Neural cell (in vitro differentiated cells): ENCODE data around the gene SNX20. TPM values are rescaled to one million over a fixed set of nuclear protein-coding genes. Genes with fewer than 3 reads are reported as not detected.
A peak's percentile ranks its signal among the peaks of the same experiment; 100 is the strongest.

ENCODE experiments used
- H2AFZ ChIP-seq: fragments of 200-600, 300-800 bp; sonication (generic), shearing (Covaris generic); 2 replicates; pipeline ENCODE4 v1.6.0; 2014; ENCODE audit warnings: low read depth, mild to moderate bottlenecking, antibody characterized with exemption, low read length, moderate library complexity
- H3F3A ChIP-seq: fragments of 200-600 bp; shearing (Covaris generic); 2 replicates; pipeline ENCODE4 v1.6.1; 2016; ENCODE audit warnings: mild to moderate bottlenecking, moderate library complexity, mixed read lengths, antibody characterized with exemption, low read length; ENCODE audit not compliant: insufficient read depth, poor library complexity, severe bottlenecking
- H3K27ac ChIP-seq: fragments of 200-600, 300-800 bp; sonication (generic), shearing (Covaris generic); 2 replicates; pipeline ENCODE4 v1.5.1; 2014; ENCODE audit warnings: mild to moderate bottlenecking, low read length, moderate library complexity
- H3K27me3 ChIP-seq: fragments of 300-800, 200-600 bp; sonication (generic), shearing (Covaris generic); 2 replicates; pipeline ENCODE4 v1.6.0; 2014; ENCODE audit warnings: mild to moderate bottlenecking, low read depth, low read length, moderate library complexity; ENCODE audit not compliant: insufficient read depth
- H3K36me3 ChIP-seq: fragments of 300-800, 200-600 bp; sonication (generic), shearing (Covaris generic); 2 replicates; pipeline ENCODE4 v1.5.1; 2014; ENCODE audit warnings: mild to moderate bottlenecking, antibody characterized with exemption, low read length, moderate library complexity; ENCODE audit not compliant: insufficient read depth
- H3K4me2 ChIP-seq: fragments of 300-800, 200-600 bp; sonication (generic), shearing (Covaris generic); 2 replicates; pipeline ENCODE4 v1.6.0; 2014; ENCODE audit warnings: mild to moderate bottlenecking, low read length
- H3K4me3 ChIP-seq: fragments of 300-800, 200-600 bp; sonication (generic), shearing (Covaris generic); 2 replicates; pipeline ENCODE4 v1.5.1; 2014; ENCODE audit warnings: mild to moderate bottlenecking, low read length, moderate library complexity
- H3K79me2 ChIP-seq: fragments of 200-600 bp; shearing (Covaris generic); replicated peaks from 2 replicates; pipeline ENCODE4 v1.6.0; 2014; ENCODE audit warnings: mild to moderate bottlenecking, low read length, moderate library complexity; ENCODE audit not compliant: insufficient read depth
- H3K9ac ChIP-seq: fragments of 300-800, 200-600 bp; sonication (generic), shearing (Covaris generic); 2 replicates; pipeline ENCODE4 v1.6.1; 2016; ENCODE audit warnings: mild to moderate bottlenecking, low read length, mixed read lengths
- H3K9me2 ChIP-seq: fragments of 200-600 bp; shearing (Covaris generic); 2 replicates; pipeline ENCODE4 v1.6.1; 2016; ENCODE audit warnings: mild to moderate bottlenecking, low read length, mixed read lengths; ENCODE audit not compliant: insufficient read depth
- H3K9me3 ChIP-seq: fragments of 200-600, 300-800 bp; sonication (generic), shearing (Covaris generic); 2 replicates; pipeline ENCODE4 v1.6.1; 2016; ENCODE audit warnings: mild to moderate bottlenecking, mixed run types, low read length, moderate library complexity, mixed read lengths
- H4K20me1 ChIP-seq: fragments of 200-600 bp; shearing (Covaris generic); 2 replicates; pipeline ENCODE4 v1.6.1; 2016; ENCODE audit warnings: mild to moderate bottlenecking, mixed run types; ENCODE audit not compliant: insufficient read depth
- EP300 ChIP-seq: fragments of 450-650 bp; conservative IDR thresholded peaks from 2 replicates; pipeline ENCODE4 v1.6.1; 2014; ENCODE audit warnings: antibody characterized with exemption, mild to moderate bottlenecking, moderate library complexity; ENCODE audit not compliant: poor library complexity, severe bottlenecking
- EZH2 ChIP-seq: fragments of 200-600, 300-800 bp; shearing (Covaris generic), sonication (generic); IDR thresholded peaks from 2 replicates; pipeline ENCODE4 v1.6.1; 2014; ENCODE audit warnings: antibody characterized with exemption, low read length, borderline replicate concordance, mild to moderate bottlenecking; ENCODE audit not compliant: insufficient read depth, poor library complexity, severe bottlenecking
- MXI1 ChIP-seq: fragments of 450-650 bp; conservative IDR thresholded peaks from 2 replicates; pipeline ENCODE4 v1.6.1; 2014; ENCODE audit warnings: antibody characterized with exemption, mild to moderate bottlenecking; ENCODE audit not compliant: poor library complexity, severe bottlenecking
- POLR2AphosphoS5 ChIP-seq: IDR thresholded peaks from 2 replicates; pipeline ENCODE4 v1.6.1; 2012
- RAD21 ChIP-seq: fragments of 450-650 bp; conservative IDR thresholded peaks from 2 replicates; pipeline ENCODE4 v1.6.1; 2014; ENCODE audit warnings: antibody characterized with exemption, mild to moderate bottlenecking, moderate library complexity
- SMC3 ChIP-seq: fragments of 450-650 bp; conservative IDR thresholded peaks from 2 replicates; pipeline ENCODE4 v1.6.1; 2014; ENCODE audit warnings: antibody characterized with exemption, mild to moderate bottlenecking, moderate library complexity; ENCODE audit not compliant: poor library complexity
- TAF1 ChIP-seq: IDR thresholded peaks from 2 replicates; pipeline ENCODE4 v1.6.1; 2012; ENCODE audit warnings: low read depth
- polyA plus RNA-seq: library from polyadenylated mRNA; depleted of rRNA; stranded (reverse); fragments of >200 nt; gene quantifications from 2 replicates; pipeline ENCODE4 v1.2.3, GENCODE V29; 2014
- TF ChIP-seq, protein P1 (sequence below): IDR thresholded peaks from 2 replicates; pipeline ENCODE4 v1.6.1; 2012; ENCODE audit warnings: borderline replicate concordance
- TF ChIP-seq, protein P2 (sequence below): fragments of 450-650 bp; IDR thresholded peaks from 2 replicates; pipeline ENCODE4 v1.5.1; 2014; ENCODE audit warnings: antibody characterized with exemption, mild to moderate bottlenecking, moderate library complexity; ENCODE audit not compliant: poor library complexity, severe bottlenecking

Gene SNX20
- polyA plus RNA-seq, 1 donor from 2014 or later, result not detected

DNA sequence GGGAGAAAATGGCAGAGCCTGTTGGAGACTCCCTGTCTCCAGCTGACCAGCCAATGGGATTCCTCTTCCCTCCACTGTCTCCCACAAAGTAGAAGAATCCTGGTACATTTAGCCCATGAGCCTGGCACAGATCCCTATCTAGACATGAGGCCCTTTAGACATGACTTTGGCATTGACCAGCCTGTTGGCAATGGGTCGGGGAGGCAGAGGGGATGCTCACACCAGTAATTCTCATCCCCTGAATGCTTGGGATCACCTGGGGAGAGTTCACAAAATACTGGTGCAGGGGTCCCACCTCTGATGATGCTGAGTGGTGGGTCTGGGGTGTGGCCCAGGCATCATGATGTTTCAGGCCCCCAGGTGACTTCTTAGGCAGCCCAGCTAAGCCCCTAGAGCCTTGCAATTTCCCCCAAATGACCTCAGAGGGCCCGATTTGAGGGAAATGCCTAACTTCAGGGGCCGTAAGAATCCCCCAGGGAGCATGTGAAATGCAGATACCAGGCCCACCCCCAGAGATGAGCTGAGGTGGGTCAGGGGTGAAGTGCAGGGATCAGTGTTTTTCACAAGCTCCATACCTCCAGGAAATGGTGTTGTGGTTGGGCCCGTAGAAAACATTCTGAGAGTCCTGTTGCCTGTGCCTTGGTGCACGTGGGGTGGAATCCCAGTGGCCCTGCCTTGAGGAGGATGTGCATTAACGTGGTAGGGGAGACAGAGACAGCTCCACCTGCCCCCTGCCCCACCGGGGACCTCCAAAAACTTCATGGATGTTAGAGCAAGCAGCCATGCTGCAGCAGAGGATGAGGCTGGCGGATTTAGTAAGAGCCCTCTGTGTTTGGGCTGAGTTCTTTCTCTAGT lies 42.1 kb downstream of the SNX20 start:
- TF ChIP-seq EZH2 (no peak), EP300 (no peak), MXI1 (no peak), RAD21 (no peak), TAF1 (no peak), POLR2AphosphoS5 (no peak)
- TF ChIP-seq, protein P1, sequence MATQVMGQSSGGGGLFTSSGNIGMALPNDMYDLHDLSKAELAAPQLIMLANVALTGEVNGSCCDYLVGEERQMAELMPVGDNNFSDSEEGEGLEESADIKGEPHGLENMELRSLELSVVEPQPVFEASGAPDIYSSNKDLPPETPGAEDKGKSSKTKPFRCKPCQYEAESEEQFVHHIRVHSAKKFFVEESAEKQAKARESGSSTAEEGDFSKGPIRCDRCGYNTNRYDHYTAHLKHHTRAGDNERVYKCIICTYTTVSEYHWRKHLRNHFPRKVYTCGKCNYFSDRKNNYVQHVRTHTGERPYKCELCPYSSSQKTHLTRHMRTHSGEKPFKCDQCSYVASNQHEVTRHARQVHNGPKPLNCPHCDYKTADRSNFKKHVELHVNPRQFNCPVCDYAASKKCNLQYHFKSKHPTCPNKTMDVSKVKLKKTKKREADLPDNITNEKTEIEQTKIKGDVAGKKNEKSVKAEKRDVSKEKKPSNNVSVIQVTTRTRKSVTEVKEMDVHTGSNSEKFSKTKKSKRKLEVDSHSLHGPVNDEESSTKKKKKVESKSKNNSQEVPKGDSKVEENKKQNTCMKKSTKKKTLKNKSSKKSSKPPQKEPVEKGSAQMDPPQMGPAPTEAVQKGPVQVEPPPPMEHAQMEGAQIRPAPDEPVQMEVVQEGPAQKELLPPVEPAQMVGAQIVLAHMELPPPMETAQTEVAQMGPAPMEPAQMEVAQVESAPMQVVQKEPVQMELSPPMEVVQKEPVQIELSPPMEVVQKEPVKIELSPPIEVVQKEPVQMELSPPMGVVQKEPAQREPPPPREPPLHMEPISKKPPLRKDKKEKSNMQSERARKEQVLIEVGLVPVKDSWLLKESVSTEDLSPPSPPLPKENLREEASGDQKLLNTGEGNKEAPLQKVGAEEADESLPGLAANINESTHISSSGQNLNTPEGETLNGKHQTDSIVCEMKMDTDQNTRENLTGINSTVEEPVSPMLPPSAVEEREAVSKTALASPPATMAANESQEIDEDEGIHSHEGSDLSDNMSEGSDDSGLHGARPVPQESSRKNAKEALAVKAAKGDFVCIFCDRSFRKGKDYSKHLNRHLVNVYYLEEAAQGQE, result no peak
- Histone ChIP-seq H2AFZ (no peak overlapping the region), H3K79me2 (no peaks in the 10 kb centered on the region), H3K27ac (no peak overlapping the region), H3K4me2 (no peak overlapping the region), H3K27me3 (no peaks in the 10 kb centered on the region), H3K9ac (no peak overlapping the region), H3F3A (no peaks in the 10 kb centered on the region), H4K20me1 (no peaks in the 10 kb centered on the region), H3K36me3 (no peaks in the 10 kb centered on the region), H3K9me3 (no peaks in the 10 kb centered on the region), H3K9me2 (no peaks in the 10 kb centered on the region), H3K4me3 (no peak overlapping the region)

DNA sequence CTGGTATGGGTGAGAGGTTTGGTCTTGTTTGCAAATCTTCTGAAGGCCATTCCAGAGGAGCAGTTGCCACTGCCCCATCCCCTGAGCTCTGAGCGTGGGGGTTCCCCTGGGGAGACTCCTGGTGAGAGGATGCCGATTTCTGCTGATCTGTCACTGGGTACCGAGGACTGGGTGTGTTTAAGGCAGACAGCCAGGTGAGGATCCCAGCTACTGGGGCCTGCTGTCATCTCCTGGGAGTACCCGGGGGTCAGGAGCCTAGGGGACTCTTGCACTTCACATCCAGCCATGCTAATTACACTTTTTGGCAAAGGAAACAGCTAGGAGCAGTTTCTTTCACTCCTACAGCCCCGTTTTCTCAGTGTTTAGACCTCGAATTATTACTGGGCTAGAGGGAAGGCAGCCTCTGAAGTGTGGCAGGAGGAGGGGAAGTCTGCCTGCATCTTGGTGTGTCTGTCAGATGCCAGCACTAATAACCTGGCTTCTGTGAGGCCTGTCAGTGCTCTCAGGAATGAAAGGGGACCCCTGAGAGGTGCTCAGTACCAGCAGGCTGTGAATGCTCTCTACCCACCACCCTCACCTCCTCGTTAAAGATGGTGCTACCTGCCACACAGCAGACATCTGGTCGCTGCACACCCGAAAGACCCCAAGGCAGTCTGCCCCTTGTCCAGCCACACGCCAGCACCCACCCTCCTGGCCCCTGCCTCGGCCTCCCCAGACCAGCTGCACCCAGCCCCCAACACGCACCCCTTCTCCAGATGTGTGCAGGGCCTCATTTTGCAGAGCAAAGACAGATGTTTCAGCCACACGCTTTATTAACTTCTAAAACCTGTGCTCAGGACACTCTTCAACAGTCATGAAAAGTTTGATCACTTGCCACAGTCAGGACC lies 43.2 kb downstream of the SNX20 start:
- Histone ChIP-seq H3K4me2 (peak overlapping the region; percentile 25), H3K27ac (peak overlapping the region; percentile 58)

More for the DNA sequence above, 43.2 kb downstream of the SNX20 start:
- H4K20me1 ChIP-seq, result no peaks in the 10 kb centered on the region
- H3K9me2 ChIP-seq, result no peaks in the 10 kb centered on the region
- no peaks in the 10 kb centered on the region for H3K36me3 ChIP-seq
- no peaks in the 10 kb centered on the region for H3K79me2 ChIP-seq
- peak overlapping the region; percentile 25 for H3K4me3 ChIP-seq
- H3K27me3 ChIP-seq, result no peaks in the 10 kb centered on the region
- peak overlapping the region; percentile 38 for H3K9ac ChIP-seq
- TF ChIP-seq, protein P2, sequence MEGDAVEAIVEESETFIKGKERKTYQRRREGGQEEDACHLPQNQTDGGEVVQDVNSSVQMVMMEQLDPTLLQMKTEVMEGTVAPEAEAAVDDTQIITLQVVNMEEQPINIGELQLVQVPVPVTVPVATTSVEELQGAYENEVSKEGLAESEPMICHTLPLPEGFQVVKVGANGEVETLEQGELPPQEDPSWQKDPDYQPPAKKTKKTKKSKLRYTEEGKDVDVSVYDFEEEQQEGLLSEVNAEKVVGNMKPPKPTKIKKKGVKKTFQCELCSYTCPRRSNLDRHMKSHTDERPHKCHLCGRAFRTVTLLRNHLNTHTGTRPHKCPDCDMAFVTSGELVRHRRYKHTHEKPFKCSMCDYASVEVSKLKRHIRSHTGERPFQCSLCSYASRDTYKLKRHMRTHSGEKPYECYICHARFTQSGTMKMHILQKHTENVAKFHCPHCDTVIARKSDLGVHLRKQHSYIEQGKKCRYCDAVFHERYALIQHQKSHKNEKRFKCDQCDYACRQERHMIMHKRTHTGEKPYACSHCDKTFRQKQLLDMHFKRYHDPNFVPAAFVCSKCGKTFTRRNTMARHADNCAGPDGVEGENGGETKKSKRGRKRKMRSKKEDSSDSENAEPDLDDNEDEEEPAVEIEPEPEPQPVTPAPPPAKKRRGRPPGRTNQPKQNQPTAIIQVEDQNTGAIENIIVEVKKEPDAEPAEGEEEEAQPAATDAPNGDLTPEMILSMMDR, result no peak
- TF ChIP-seq TAF1 (peak; percentile 40), POLR2AphosphoS5 (peak; percentile 37), EZH2 (no peak), EP300 (peak; percentile 89), SMC3 (no peak), MXI1 (no peak), RAD21 (no peak)
- TF ChIP-seq, protein P1, result no peak
- H3K9me3 ChIP-seq, result no peaks in the 10 kb centered on the region
- no peak overlapping the region for H2AFZ ChIP-seq
- H3F3A ChIP-seq, result no peaks in the 10 kb centered on the region
